Measurements from ENCODE around the gene FAM171A2.

FAM171A2 gene

GRCh38 chr17:44321246-44322120 is 42.2 kb downstream of the FAM171A2 start:
- DNase-seq (ENCODE audit: low spot score): no peak

GRCh38 chr17:44320066-44320465 is 43.6 kb downstream of the FAM171A2 start:
- no peak for DNase-seq (ENCODE audit: low spot score)

- DNase-seq (ENCODE audit: low spot score): no peak
Measured at GRCh38 chr17:44318077-44318892, 45.4 kb downstream of the FAM171A2 start.

GRCh38 chr17:44317545-44317944 is 46.1 kb downstream of the FAM171A2 start:
- DNase-seq (ENCODE audit: low spot score): no peak

- DNase-seq (ENCODE audit: low spot score): no peak
Measured at GRCh38 chr17:44315760-44316731, 47.6 kb downstream of the FAM171A2 start.

- DNase-seq (ENCODE audit: low spot score): no peak
Measured at GRCh38 chr17:44314869-44315661, 48.6 kb downstream of the FAM171A2 start.

GRCh38 chr17:44314524-44314868 is 49.2 kb downstream of the FAM171A2 start:
- no peak for DNase-seq (ENCODE audit: low spot score)

GRCh38 chr17:44314031-44314430 is 49.6 kb downstream of the FAM171A2 start:
- DNase-seq (ENCODE audit: low spot score): no peak

GRCh38 chr17:44312396-44313104 is 51.1 kb downstream of the FAM171A2 start:
- no peak for DNase-seq (ENCODE audit: low spot score)

- no peak for DNase-seq (ENCODE audit: low spot score)
Measured at GRCh38 chr17:44311562-44312181, 52.0 kb downstream of the FAM171A2 start.

GRCh38 chr17:44310609-44311376 is 52.9 kb downstream of the FAM171A2 start:
- no peak for DNase-seq (ENCODE audit: low spot score)

GRCh38 chr17:44310188-44310587 is 53.5 kb downstream of the FAM171A2 start:
- no peak for DNase-seq (ENCODE audit: low spot score)

- DNase-seq (ENCODE audit: low spot score): no peak
Measured at GRCh38 chr17:44309472-44309871, 54.2 kb downstream of the FAM171A2 start.

- DNase-seq (ENCODE audit: low spot score): no peak
Measured at GRCh38 chr17:44308865-44309264, 54.8 kb downstream of the FAM171A2 start.

- peak; percentile 81 for DNase-seq (ENCODE audit: low spot score)
Measured at GRCh38 chr17:44308320-44308818, 55.3 kb downstream of the FAM171A2 start, which contains the start of gene RUNDC3A. TSS of gene RUNDC3A (plus strand) at chr17:44308601. CDS start at chr17:44308833, 232 bp downstream.

GRCh38 chr17:44307387-44308186 is 56.1 kb downstream of the FAM171A2 start:
- no peak for DNase-seq (ENCODE audit: low spot score)

- no peak for DNase-seq (ENCODE audit: low spot score)
Measured at GRCh38 chr17:44304651-44305050, 59.0 kb downstream of the FAM171A2 start.
